Measurements from ENCODE around the gene TTYH1.

DNA sequence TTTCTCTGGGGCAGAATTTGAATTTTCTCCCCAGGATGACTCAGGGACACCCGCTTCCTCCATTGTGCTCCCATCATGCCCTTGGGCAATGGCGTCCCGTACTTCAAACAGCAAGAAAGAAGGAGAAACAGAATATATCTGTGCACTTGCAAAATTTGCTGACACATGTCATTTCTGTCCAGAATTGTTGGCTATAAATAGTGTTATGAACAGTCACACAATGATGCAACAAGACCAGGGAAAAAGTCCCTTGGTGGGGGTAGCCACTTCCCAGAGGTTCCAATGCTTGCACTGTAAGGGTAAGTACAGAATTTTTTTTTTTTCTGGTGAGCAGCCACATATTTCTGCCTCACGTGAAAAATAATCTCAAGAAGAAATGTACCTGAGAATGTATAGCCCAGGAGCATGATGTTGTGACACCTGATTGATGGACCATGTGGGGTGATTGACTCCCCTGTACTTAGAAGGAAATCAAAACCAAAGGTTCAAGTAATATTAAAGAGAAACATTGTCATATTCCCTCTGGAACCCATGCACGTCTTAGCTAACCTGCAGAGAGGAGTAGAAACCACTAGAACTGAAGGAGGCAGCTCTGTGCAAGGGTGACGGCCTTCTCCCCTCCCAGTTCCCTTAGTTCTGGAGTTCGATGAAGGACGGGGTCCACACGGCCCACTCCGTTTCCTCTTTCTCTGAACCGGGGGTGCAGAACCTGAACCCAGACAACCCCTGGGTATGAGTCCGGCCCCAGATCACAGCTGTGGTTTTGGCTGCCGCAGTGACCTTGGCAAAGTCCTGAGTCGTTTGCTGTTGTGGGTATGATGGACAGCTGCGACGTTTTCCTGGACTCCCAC lies 41.3 kb upstream of the TTYH1 start:
- no peak for TF ChIP-seq POLR2A (IDR thresholded peaks at IDR 0.05)
- TF ChIP-seq, protein P1, sequence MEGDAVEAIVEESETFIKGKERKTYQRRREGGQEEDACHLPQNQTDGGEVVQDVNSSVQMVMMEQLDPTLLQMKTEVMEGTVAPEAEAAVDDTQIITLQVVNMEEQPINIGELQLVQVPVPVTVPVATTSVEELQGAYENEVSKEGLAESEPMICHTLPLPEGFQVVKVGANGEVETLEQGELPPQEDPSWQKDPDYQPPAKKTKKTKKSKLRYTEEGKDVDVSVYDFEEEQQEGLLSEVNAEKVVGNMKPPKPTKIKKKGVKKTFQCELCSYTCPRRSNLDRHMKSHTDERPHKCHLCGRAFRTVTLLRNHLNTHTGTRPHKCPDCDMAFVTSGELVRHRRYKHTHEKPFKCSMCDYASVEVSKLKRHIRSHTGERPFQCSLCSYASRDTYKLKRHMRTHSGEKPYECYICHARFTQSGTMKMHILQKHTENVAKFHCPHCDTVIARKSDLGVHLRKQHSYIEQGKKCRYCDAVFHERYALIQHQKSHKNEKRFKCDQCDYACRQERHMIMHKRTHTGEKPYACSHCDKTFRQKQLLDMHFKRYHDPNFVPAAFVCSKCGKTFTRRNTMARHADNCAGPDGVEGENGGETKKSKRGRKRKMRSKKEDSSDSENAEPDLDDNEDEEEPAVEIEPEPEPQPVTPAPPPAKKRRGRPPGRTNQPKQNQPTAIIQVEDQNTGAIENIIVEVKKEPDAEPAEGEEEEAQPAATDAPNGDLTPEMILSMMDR (IDR thresholded peaks at IDR 0.05) = no peak
